RKO (cell line): ENCODE measurements around the gene APEH.
"Not testable (repeated sequence)": the region's sequence is repeated elsewhere in the genome, so short reads cannot be mapped to it uniquely, and the experiment has no call there.

ENCODE experiments used
- DNase-seq: peaks from one replicate; pipeline ENCODE4 v3.0.0-alpha.2; 2016; ENCODE audit warnings: low spot score

The APEH gene

DNA sequence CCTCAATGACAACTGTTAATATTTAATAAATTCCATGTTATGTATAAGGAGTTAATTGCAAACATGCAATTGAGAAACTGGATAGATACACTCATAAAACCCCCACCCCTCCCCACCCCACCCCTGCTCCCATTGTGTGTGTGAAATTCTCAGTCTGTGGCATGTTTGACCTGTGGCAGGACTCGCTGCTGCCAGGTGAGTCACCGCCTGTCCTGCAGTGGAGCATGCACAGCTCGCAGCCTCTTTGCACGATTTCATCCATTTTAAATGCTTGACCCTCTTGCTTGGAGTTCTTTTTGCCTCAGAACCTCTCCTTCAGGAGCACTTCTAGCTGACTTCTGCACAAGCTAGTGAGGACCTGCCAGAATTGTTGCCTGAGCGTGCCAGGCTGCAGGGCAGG, 5.3 kb upstream of the APEH start:
- no peak for DNase-seq

DNA sequence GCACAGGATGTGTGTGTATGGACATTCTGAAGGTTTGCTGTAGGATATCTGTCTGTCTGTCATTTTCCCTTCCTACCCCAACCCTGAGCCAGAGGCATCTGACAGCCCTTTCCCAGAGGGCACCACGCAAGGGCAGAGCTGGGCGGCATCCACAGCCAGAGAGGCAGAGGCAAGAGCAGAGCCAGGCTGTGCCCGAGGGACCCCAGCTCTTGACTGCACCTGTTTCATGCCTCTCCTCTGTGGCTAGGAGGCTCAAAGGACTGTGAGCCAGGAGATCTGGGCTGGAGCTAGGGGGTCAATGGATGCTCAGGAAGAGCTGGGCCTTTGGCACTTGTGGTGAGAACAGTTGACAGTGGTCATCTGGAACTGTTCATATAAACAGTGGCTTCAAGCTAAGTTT, 4.8 kb upstream of the APEH start:
- DNase-seq, result no peak

DNA sequence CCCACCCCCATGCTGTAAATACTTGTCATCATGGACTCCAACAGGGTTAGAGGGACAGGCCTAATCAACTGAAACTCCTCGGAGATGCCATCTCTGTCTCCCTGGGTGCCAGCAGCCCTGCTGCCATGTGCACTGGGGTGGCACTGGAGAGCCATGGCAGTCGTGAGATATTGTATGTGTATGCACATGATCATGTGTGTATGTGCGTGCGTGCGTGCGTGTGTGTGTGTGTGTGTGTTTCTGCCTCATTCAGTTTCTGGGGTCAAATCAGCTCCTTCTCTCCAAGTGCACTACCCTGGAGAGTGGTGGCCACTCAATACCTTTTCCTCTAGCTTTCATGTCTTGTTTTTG, 3.2 kb upstream of the APEH start:
- DNase-seq, result no peak

DNA sequence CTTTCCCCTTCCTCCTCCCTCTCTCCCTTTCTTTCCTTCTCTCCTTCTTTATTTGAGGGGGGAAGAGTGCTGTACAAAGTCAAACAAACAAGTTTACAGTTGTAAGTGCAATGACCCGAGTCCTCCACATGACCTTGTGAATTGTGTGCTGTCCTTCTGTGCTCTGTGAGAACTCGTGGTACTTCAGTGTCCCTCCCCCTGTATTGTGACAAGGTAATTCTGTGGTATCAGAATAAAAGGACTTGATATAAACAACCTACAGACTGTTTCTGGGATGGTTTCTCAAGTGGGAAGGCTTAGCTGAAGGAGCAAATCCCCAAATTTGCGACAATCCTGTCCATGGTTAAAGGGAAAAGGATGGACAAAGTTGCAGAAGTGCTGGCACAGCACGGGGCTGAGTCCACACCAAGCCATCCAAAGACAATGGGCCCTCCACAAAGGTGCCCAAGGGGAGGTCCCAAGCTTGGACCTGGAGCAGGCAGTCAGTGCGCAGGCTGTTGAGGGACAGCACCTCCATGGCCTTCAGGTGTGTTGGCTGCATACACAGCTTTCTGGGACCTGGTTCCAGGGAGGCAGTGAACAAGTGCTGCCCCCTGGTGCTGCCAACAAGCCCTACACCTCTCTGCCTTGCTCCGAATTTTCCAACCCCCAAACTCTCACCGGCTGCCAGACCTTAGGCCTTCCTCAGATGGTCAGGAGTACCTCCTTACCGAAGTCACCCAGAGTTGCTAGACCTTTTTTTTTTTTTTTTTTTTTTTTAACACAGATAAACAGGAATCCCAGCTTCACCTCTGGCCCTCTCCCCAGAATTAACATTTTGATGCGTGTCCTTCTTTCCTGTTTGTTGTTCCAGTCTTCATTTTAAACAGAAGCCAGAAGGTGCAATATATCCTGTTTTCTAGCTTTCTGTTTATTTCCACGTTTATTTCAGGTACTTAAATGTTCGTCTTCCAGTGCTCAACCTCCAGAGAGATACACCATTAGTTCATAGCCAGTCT, 2.6 kb upstream of the APEH start:
- peak; percentile 73 for DNase-seq

DNA sequence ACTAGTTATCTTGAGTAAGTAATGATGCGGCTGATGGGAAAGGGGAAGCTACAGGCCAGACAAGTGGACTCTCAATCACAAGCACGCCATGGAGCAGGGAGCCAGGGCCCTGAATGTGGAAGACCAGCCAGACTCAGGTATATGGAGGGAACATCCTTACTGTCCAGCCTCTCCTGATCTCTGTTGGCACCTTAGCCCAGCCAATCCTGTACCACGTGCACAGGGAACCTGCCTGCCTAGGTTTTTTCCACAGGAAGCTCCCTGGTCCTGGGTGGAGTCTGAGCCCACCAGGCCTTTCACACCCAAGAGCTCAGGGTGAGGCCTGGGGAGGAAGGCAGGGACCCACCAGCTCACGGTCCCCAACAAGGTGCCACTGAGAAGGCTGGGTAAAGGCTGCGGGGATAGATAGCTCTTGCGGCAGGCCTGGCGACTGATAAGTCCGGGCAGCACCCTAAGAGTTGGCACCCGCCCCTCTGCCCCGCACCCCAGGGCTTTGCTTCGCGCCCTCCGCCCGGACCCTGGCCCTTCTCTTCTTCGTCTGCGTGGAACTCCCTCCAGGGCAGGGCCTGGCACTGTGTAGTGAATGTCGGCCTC, 933 bp upstream of the APEH start:
- DNase-seq, result peak; percentile 77

DNA sequence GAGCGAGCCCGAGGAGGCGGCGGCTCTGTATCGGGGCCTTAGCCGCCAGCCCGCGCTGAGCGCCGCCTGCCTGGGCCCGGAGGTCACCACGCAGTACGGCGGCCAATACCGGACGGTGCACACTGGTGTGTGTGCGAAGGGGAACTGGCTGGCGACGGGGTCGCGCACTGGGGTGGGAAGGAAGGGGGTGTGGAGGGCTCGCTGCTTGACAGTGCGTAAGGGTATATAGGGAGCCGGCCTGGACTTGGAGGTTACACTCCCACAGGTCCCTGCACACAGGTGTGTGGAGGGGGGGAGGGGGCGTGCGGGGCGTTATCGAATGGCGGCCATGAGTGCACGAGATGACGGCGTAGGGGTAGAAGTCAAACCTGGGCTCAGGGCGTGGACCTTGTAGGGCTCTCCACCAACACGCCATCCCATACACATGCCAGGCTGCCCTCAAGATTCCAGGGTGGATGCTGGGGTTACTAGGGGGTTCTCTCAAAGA, 389 bp downstream of the APEH start:
- DNase-seq, result peak; percentile 15

DNA sequence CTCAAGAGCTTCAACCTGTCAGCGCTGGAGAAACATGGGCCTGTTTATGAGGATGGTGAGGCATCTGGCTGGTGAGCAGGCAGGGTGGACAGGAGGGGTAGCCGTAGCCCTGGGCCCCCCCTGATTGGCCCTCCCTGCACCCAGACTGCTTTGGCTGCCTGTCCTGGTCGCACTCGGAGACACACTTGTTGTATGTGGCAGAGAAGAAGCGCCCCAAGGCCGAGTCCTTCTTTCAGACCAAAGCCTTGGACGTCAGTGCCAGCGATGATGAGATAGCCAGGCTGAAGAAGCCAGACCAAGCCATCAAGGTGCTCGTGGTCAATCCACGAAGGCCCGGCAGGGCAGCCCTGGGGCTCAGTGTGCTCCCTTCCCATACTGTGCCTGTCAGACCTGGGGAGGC, 1.8 kb downstream of the APEH start:
- no peak for DNase-seq

DNA sequence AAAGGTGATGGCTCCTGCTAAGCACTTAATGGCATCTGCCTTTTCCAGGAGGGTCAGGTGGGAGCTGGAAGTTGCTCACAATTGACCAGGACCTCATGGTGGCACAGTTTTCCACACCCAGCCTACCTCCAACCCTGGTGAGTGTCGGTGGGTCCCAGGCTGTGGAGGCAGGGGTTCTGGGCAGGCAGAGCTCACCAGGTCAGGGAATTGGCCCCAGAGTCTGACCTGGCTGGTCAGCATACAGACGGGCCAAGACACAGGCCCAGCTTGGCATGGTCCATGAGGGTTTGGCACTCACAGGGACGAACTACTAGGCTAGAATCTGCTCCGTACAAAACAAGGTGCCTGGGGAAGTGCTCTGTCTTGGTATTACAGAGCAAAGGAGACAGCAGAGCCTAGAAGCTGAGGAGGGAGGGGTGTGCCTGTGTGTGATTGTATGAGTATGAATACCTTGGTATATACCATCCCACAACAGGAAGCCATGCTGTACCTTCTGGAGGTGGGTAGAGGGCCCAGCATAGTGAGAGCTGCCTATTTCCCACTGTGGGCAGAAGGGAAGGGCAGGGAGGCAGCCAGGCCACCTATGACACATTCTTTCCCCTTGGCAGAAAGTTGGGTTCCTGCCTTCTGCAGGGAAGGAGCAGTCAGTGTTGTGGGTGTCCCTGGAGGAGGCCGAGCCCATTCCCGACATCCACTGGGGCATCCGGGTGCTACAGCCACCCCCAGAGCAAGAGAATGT, 6.5 kb downstream of the APEH start:
- DNase-seq, result no peak

DNA sequence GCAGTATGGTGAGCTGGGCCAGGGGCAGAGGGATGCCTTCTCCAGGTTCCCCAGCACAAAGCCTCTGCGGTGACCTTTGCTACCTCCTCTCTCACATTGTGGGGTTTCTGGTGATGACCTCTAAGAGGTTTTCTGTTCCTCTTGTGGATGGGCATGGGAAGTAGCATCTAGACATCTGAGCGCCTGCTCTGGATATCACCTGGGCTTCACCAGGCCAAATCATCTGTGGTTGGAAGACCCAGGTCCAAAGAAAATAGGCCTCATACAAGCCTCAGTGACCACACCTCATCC, 7.0 kb downstream of the APEH start:
- no peak for DNase-seq

DNA sequence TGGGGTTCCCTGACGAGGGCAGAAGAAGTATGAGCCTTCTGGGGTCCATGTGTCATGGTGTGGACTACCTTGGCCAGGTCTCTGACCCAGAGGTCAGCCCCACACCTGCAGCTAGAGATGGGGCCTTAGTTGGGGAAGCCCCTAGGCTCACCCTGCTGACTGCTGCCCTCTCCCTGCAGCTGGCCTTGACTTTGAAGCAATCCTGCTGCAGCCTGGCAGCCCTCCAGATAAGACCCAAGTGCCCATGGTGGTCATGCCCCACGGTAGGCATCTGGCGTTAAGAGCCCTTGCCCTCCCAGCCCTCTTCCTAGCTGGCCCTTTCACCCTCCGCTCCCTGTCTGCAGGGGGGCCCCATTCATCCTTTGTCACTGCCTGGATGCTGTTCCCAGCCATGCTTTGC, 7.4 kb downstream of the APEH start:
- no peak for DNase-seq

DNA sequence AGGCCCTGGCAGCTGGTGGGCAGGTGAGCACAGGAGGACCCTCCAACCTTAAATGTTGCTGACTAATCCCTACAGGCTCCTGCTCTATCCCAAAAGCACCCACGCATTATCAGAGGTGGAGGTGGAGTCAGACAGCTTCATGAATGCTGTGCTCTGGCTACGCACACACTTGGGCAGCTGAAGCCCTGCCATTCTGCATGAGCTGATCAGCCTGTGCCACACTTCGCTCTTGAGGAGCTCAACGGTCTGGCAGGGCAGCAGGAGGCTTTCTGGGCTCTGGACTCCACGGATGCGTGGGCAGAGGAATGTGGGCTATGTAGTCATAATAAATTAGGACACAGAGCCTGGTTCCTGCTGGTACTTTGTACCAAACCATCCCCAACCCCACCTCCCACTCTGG, 9.0 kb downstream of the APEH start:
- no peak for DNase-seq

DNA sequence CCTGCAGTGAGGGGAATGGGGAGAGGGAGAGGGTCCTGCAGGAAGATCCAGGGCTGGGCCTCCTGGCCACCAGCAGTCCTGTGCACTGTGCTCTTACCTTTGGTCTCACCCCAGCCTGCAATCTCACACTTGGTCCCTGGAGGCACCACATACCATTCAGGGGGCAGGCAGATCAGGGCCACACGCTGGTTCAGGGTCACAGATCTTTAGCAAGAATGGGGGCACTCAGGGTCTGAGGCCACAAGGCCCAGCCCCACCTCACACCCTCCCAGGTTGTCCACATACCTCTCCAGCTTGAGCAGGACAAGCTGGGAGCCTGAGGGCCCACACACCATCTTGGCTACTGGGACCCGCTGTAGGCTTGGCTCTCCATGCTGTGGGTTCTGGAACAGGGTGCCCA, 10.3 kb downstream of the APEH start:
- DNase-seq, result not testable (repeated sequence)

DNA sequence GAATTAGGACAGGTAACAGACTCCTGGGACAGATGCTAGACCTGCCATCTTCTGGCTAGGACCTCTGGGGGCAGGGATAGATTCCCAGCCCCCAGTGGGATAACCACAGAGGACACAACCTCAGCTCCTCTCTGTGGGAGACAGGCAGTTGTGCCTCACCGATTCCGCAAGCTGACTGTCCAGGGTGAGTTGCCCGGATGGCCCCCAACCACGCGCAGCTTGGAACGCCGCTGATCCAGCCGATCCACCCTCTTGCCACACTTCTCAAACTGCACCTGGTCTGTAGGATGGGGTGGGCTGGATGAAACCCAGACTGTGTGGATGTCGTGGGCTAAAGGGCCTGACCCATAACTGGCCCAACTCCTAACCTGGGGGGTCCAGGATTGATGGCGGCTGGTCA, 11.0 kb downstream of the APEH start:
- not testable (repeated sequence) for DNase-seq

DNA sequence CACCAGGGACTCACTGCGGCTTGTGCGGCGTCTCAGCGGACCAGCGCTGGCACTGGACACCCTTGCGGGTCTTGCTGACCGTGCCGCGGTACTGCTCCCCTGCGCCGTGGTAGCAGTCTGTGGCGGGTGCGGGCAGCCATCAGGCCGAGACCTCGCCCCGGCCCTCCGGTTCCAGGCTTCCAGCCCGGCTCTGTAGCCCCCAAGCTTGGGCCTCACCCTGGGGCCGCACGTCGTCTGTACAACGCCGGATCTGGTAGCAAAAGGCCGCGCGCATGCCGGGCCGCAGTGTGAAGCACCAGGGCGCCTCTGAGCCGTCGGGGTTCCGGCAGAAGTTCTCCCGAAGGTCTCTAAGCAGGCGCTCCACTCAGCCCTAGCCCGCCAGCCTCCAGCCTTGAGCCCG, 11.7 kb downstream of the APEH start:
- DNase-seq, result not testable (repeated sequence)

DNA sequence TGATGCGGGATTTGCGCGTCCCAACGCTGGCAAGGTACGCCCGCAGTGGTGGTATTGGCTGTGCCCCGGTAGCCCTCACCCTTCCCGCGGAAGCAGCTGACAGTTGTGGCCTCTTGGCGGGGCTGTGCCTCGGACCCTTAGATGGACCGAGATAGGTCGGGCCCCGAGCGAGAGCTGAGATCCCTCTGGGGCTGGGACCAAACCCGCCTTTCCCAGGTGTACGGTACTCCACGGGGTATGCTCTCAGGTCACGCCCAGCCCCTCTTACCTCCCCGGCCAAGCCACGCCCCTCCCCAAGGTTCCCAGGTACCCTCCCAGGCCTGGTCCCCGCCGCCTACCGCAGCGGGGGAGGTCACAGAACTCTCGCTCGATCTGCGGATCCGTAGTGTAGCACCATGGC, 12.2 kb downstream of the APEH start:
- DNase-seq, result not testable (repeated sequence)

DNA sequence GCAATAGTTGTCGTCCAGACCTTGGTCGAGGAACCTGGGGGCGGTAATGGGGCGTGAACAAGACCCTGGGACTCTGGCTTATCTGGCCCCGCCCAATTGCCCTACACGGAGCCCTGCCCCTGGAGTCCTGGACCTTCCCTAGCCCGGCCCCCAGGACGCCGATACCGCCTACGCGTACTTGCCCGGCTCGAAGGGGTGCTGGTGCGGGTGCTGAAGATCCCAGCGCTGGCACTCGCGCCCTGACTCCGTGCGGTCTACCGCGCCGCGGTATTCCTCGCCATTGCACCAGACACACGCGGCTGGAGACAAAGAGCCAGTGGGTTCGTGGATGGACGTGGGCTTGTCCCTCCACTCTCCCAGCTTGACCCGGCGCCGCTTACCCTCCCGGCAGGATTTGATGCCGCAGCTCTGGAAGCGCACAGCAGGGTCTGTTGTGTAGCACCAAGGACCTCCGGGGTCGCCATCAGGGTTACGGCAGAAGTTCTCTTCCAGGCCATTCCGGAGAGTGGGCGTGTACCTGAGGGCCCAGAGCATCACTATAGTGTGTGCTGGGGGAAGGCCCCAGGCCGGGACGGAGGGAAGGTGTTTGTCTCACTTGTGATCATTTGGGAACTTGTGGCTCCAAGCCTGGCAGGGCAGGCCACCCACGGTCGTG, 12.7 kb downstream of the APEH start:
- not testable (repeated sequence) for DNase-seq

DNA sequence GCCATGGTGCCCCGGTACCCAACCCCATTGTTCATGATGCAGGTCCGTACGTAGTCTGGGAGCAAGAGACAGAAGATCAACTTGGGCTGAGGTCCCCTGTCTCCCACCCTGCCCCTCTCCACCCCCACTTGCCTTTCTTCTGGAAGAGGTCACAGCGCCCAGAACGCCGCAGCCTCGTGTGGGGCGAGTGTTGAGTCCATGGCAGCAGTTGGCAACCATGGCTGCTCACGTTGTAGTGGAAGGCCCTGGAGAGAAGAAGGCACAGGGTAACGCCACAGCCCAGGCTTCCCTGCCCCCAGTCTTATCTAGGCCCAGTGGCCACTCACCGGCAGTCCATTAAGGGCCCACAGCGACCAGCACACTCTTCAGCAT, 13.3 kb downstream of the APEH start:
- DNase-seq, result not testable (repeated sequence)

DNA sequence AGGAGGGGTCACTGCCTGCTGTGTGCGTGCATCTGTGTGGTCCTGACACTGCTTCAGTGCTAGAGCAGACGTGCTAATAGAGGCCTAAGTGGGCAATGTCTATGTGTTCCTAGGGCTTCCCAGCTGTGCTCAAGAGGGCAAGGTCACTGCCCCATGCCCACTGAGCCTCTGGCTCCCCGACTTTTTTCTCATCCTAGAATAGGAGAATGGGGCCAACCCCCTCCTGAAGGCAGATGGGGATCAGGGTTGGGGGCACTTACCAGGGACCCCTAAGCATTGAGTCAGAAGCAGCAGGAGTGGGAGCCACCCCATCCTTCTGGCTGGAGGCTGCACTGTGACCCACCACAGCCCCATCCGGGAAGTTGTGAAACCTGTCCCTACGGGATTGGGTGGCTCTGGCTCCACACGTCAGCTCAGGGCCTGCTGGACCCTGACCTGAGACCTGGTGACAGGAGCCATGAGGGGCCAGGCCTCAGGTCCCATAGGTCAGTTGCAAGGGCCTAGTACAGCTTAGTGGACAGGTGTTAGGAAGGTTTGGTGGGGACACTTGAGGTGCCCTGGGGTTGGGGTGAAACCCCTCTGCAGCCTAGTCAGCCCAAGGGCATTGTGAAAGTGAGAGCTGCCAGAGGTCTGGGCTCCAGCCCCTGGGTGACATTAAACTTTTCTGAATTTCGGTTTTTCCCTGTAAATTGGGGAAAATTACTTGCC, 14.3 kb downstream of the APEH start:
- DNase-seq, result not testable (repeated sequence)

DNA sequence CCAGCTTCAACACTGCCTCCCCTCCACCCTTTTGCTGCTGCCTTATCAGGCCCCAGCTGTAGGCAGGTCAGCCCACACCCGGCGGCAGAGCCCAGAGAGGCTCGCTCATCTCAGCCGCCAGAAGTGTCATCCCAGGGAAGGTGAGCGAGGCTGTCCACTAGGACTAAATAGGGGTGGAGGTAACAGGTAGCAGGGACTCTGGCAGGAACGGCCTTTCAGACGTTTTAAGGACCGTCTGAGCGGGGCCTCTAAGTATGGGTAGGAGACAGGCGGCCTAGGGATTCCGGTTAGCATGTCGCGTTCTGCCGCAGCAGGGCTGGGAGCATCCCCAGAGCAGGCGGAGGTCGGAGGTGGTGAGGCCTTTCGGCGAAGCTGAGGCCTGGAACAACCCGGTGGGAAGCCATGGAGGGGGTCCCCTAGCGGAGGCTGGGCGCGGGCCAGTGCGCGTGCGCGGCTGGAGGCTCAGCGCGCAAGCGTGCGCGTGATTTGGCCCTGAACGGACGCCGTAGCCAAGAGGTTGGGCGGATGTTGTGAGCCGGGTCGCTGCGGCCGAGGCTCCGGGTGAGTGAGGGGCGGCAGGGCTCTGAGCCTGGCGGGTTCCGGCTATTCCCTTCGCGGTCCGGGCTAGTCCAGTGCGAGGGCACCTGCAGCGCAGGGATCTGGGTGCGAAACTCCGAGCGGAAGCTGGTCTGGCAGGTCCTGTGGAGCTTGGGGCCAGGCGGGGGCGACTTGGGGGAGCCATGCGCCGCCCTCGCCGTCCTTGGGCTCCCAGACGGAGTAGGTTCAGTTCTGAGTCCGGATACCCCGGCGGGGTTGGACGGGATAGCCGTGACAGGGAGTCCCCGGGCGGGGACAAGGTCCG, 15.1 kb downstream of the APEH start, which contains the start of the genes MST1 and RNF123:
Gene MST1, minus strand, starts transcription at position 429 of the 862 bp plus-strand sequence. CDS start 783 bp downstream, outside the sequence.
Gene RNF123, plus strand, starts transcription at position 512 of the 862 bp plus-strand sequence. CDS start 1,609 bp downstream, outside the sequence.
- DNase-seq, result peak; percentile 89

DNA sequence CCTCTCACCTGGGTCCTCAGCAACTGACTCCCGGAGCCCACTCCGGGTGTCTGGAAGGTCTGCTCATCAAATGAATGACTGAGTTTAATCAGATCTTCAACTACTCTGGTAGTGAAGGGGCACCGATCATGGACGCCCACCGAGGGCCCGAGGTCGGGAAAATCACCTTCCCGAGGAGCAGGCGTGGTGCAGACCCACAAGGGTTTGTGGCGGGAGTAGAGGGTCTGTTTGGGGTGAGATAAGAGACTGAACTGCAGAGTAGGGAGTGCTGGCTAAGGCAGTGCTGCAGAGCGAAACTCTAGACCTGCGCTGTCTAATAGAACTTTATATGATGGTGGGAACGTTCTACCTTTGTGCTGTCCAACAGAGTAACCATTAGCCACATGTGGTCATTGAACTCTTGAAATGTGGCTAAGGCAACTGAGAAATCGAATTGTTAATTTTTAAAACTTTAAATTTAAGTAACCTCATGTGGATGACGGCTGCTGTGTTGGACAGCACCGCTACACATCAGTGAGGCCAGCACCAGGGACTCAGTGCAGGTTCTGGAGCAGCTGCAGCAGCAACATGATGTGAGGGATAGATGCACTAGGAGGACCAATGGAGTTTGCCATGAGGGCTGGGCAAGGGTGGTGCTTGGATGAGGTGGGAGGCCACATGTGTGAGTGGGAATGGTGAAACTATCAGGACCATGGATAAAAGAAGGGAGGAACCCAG, 15.9 kb downstream of the APEH start:
- DNase-seq, result not testable (repeated sequence)
